OCI-M2 (cell line): ENCODE measurements around the gene HTR1B.

Experiments
- DNase-seq: peaks from one replicate; lab custom pipeline; 2025; ENCODE audit not compliant: unreplicated experiment; lab: John Stamatoyannopoulos, UW

The HTR1B gene

GRCh38 chr6:77456531-77457248, 6.6 kb downstream of the HTR1B start:
- no peak for DNase-seq

- DNase-seq = no peak
Measured at GRCh38 chr6:77455271-77455670, 8.0 kb downstream of the HTR1B start.

DNA sequence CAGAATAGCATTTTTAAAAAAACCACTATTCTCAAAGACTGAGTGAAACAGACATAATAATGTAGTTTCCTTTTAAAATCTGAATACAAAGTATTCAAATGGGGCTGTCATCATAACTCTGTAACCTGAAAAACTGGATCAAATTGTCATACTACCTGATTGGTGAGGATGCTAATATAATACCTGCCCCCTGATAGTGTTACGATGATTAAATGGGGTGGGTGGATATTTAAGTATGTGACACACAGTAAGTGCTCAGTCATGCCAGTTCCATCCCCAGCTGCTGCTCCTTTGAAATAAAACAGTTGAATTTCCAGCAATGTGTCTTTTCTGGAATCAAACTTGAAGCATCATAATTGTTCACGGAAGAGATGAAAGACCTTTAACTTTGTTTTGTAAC, 8.9 kb downstream of the HTR1B start:
- no peak for DNase-seq

GRCh38 chr6:77451466-77451865, 11.8 kb downstream of the HTR1B start:
- DNase-seq = no peak

DNA sequence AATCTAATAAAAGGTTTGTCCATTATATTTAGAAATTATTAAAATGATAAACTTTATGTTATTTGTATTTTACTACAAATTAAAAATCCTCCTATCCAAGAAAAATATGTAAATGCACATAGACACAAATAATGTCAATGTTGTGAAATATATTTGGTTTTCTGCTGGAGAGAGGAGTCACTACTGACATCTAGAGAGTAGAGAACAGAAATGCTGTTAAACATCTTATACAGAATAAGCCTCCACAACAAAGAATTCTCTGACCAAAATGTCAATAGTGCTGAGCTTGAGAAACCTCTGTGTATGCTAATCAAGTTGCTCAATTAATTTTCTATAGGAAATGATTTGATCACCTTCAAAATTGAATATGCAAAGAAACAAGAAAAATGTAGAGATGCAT, 12.4 kb downstream of the HTR1B start:
- no peak for DNase-seq

DNA sequence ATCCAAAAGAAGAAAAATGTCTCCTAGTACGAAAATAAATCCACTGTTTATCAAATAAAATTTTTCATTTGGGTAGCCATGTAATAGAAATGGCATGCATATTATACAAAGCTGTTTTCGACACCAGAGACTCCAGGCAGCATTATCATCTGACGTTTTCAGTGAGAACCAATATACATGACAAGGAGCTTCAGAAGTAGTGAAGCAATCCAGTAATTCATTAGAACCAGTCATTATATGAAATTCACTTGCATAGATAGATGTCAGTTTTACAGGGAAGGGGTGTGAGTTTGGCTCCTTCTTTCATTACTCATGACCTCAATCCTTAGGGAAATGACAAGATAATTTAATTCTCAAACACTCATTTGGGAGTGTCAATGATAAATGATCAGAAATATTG, 14.7 kb downstream of the HTR1B start:
- no peak for DNase-seq

GRCh38 chr6:77447254-77447653, 16.0 kb downstream of the HTR1B start:
- DNase-seq = no peak

DNA sequence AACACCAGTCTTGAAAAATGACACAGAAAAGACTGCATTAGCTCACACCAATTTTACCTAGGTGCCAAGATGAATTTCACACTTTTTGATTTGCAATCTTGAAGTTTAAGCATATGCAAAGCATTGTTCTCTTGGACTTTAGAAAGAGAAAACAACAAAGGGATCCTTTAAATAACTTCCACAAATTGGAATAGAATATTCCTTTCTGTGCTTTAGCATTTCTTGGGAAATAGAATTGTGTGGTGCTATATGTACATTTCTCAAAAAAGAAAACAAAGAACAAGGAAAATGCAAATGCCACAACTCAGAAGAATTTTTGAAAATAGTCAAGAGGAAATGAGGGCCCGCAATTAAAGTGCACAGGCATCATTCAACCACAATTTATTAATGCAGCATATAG, 17.0 kb downstream of the HTR1B start:
- DNase-seq = no peak

DNA sequence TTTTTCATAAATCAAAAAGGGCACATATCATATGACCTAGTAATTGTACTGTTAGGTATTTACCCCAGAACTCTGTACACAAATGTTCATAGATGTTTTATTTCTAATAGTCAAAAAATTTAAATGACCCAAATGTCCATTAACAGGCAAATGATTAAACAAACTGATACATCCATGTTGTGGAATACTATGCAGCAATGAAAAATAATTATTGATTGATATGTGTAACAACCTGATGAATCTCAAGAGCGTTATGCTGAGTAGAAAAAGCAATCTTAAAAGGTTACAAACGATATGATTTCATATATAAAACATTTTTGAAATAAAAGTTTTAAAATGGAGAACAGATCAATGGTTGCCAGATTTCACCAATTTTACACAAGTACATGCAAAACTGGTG, 18.1 kb downstream of the HTR1B start:
- no peak for DNase-seq

DNA sequence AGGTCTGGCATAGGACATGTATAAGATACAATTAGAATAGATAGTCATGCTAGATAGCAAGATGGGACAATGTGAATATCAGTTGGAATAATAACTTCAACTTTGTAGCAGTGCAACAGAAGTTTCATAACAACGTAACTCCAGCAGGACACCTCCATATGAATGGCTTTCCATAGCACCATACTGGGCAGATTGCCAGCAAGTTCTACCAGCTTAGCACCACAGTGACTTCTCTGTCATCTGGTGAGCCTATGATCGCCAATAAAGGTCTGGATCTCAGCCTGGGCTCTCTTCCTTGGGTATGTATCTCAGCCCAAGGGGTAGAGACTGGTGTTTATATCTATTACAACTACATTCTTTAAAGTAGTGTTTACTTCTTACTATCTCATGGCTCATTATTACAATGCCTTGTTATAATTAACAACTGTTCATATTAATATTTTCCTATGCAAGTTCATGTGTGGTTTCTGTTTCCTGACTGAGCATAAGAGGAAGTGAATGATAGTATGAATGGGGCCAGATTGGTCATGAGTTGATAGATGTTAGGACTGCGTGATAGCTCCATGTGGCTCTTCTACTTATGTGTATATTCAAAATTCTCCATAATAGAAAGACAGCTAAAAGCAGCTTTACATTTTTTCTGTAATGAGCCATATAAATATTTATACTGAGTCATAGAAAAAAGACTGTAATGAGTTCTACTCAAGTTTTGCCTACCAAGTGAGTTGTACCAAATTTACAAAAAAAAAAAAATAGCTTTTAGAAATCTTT, 22.9 kb downstream of the HTR1B start:
- DNase-seq = no peak

- no peak for DNase-seq
Measured at GRCh38 chr6:77433888-77434287, 29.4 kb downstream of the HTR1B start.

- DNase-seq = no peak
Measured at GRCh38 chr6:77430504-77430903, 32.8 kb downstream of the HTR1B start.

GRCh38 chr6:77425671-77426070, 37.6 kb downstream of the HTR1B start:
- DNase-seq = no peak

DNA sequence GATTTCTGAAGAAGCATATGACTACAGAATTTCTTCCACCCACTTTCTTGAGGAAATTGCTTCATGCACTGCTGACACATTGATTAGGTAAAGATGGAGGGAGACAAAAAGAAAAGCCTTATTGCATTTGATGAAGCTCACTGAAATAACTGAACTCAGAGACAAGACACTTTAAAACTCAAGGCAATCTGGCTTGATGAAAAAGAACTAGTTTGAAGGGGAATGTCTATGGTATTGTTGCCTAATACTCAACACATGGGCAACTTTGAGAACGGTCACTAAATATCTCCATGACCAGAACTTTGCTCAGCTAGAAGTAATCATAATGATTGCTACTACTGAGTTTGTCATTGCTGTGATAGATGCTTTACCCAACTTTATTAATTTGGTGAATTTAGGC, 38.1 kb downstream of the HTR1B start:
- DNase-seq = no peak

DNA sequence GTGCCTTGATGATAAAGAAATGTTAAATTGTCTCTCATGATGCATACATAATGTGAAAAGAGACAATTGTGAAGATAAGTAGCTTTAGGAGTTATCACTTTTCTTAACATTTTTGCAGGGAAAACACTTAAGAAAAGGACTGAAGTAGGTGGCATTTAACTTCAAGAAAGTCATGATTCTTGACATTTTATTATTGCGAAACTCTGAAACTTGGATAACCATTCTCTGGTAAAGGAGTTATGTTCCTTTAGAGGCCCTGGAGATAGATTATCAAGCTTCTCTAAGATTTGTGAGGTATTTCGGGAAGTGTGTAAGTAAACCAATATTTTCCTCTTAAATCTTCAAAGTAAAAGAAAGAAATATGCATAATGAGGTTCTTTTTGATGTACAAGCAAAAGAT, 38.5 kb downstream of the HTR1B start:
- DNase-seq = no peak

- DNase-seq = no peak
Measured at GRCh38 chr6:77416839-77417238, 46.5 kb downstream of the HTR1B start.

DNA sequence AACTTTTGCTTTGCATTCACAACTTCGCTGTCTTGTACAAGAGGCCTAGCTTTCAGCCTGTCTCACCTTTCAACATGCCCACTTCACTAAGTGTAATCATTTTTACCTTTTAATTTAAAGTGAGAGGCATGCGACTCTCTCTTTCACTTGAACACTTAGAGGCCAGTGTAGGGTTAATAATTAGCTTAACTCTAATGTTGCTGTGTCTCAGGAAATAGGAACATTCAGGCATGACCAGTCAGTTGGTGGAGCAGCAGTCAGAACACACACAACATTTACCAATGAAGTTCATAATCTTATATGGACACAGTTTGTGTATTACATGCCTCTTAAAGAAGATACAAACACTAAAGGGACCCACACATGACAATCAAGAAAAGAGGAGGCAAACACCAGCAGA, 47.6 kb downstream of the HTR1B start:
- DNase-seq = no peak
